AML-193 (cell line): ENCODE data around the gene ANKRD34A.

Source experiments
- DNase-seq, 2 experiments: peaks; one replicate each; lab custom pipeline; 2025; lab: John Stamatoyannopoulos, UW

Gene ANKRD34A

GRCh38 chr1:145964328-145965118, at the start of gene ANKRD34A, which contains the start of gene POLR3GL:
Gene ANKRD34A, minus strand, starts transcription at chr1:145964575. Its CDS starts 2,816 bp downstream, at chr1:145961759.
Gene POLR3GL, plus strand, starts transcription at chr1:145964690. Its CDS starts 10,176 bp downstream, at chr1:145974866.
- peak; percentile 84 to 91 for DNase-seq

GRCh38 chr1:146013559-146013922, 49.2 kb upstream of the ANKRD34A start:
- DNase-seq = no peak

- DNase-seq = peak; percentile 63 to 68
These were observed 48.6 kb upstream of the ANKRD34A start for GRCh38 chr1:146012703-146013558.

- DNase-seq = no peak
These were observed 45.9 kb upstream of the ANKRD34A start for GRCh38 chr1:146010126-146010738.

GRCh38 chr1:146007489-146008133, 43.2 kb upstream of the ANKRD34A start:
- DNase-seq = no peak

GRCh38 chr1:146001709-146002108, 37.3 kb upstream of the ANKRD34A start:
- DNase-seq = no peak

- no peak for DNase-seq
These were observed 35.1 kb upstream of the ANKRD34A start for GRCh38 chr1:145999321-146000024.

GRCh38 chr1:145997718-145998023, 33.3 kb upstream of the ANKRD34A start:
- no peak for DNase-seq

- DNase-seq = no peak
These were observed 32.8 kb upstream of the ANKRD34A start for GRCh38 chr1:145997016-145997717.

- peak; percentile 95 to 96 for DNase-seq
These were observed 32.1 kb upstream of the ANKRD34A start, which contains the start of gene TXNIP for GRCh38 chr1:145996433-145997015. Gene TXNIP, minus strand, starts transcription at chr1:145996579. Its CDS starts 313 bp downstream, at chr1:145996266.

- no peak for DNase-seq
These were observed 31.6 kb upstream of the ANKRD34A start for GRCh38 chr1:145995964-145996432.

- DNase-seq = peak; percentile 19 to 25
These were observed 30.9 kb upstream of the ANKRD34A start for GRCh38 chr1:145995148-145995881.

GRCh38 chr1:145994391-145995120, 30.2 kb upstream of the ANKRD34A start:
- peak; percentile 17 to 22 for DNase-seq

GRCh38 chr1:145993618-145994390, 29.4 kb upstream of the ANKRD34A start:
- no peak for DNase-seq

- DNase-seq = no peak
These were observed 28.7 kb upstream of the ANKRD34A start for GRCh38 chr1:145992958-145993617.

- DNase-seq = no peak
These were observed 28.1 kb upstream of the ANKRD34A start for GRCh38 chr1:145992502-145992936.

- DNase-seq = no peak
These were observed 27.5 kb upstream of the ANKRD34A start for GRCh38 chr1:145991735-145992412.
